Endothelial cell of umbilical vein (primary cell): Measurements from ENCODE around the gene FAM98A. TPM values are rescaled to one million over a fixed set of nuclear protein-coding genes. Genes with fewer than 3 reads are reported as not detected.

Source experiments
- BruUV-seq: library from RNA; stranded (reverse); fragments of 400-500 nt; replicated peaks from 2 replicates; lab custom pipeline; 2021; lab: Mats Ljungman, UMichigan
- CTCF ChIA-PET: fragments of 300-600, 350-600 bp; sonication (Branson Sonifier 250); formaldehyde crosslinking; loops from one replicate; lab custom pipeline; 2021; ENCODE audit warnings: antibody characterized with exemption, inconsistent platforms; lab: Charles Lee
- POLR2A ChIA-PET: fragments of 300-600, 350-600 bp; sonication (Branson Sonifier 250); formaldehyde crosslinking; loops from one replicate; lab custom pipeline; 2021; ENCODE audit warnings: antibody characterized with exemption, inconsistent platforms; lab: Charles Lee
- DNase-seq: peaks from one replicate; pipeline ENCODE4 v3.0.0-alpha.2; 2011; ENCODE audit warnings: low read depth, low spot score
- FAIRE-seq: peaks from 2 replicates; lab custom pipeline; 2011; peaks lifted over from hg19 to GRCh38; lab: Jason Lieb, UNC
- H2AFZ ChIP-seq: 2 replicates; pipeline ENCODE4 v1.6.0; 2012; ENCODE audit warnings: low read depth, low read length, control low read depth, inconsistent platforms
- H3K27ac ChIP-seq: 2 replicates; pipeline ENCODE4 v1.5.1; 2011; ENCODE audit warnings: low read depth, mild to moderate bottlenecking, control low read depth, low read length, moderate library complexity; ENCODE audit not compliant: insufficient read depth
- H3K27me3 ChIP-seq, 2 experiments: 2 replicates each; pipeline versions ENCODE4 v1.6.0 to v1.6.1; 2011; ENCODE audit warnings: low read length in 2 of 2, mixed read lengths in 1 of 2; ENCODE audit not compliant: control insufficient read depth in 2 of 2, insufficient read depth in 2 of 2
- H3K36me3 ChIP-seq, 2 experiments: 2 replicates in 1 of 2; 3 replicates in 1 of 2; pipeline ENCODE4 v1.5.1; 2011; ENCODE audit warnings: low read length in 2 of 2, mild to moderate bottlenecking in 1 of 2, moderate library complexity in 1 of 2; ENCODE audit not compliant: control insufficient read depth in 2 of 2, insufficient read depth in 2 of 2; ENCODE audit errors: extremely low read depth in 1 of 2
- H3K4me1 ChIP-seq: 3 replicates; pipeline ENCODE4 v1.5.1; 2011; ENCODE audit warnings: mild to moderate bottlenecking, low read length; ENCODE audit not compliant: control insufficient read depth, insufficient read depth; ENCODE audit errors: extremely low read depth
- H3K4me2 ChIP-seq: 2 replicates; pipeline ENCODE4 v1.6.1; 2011; ENCODE audit warnings: low read length, control low read depth, mixed read lengths; ENCODE audit not compliant: insufficient read depth
- H3K4me3 ChIP-seq, 3 experiments: fragments of 200-600 bp in 1 of 3; sonication (generic), shearing (Covaris generic) in 1 of 3; replicated peaks in 1 of 3; 2 replicates each; pipeline ENCODE4 v1.5.1; 2011 to 2016; ENCODE audit warnings: control low read depth in 3 of 3, low read length in 3 of 3, mild to moderate bottlenecking in 2 of 3, inconsistent platforms in 1 of 3, low read depth in 1 of 3, moderate library complexity in 1 of 3; ENCODE audit not compliant: insufficient read depth in 1 of 3
- H3K79me2 ChIP-seq: 2 replicates; pipeline ENCODE4 v1.6.0; 2012; ENCODE audit warnings: low read length, inconsistent platforms; ENCODE audit not compliant: control insufficient read depth, insufficient read depth
- H3K9ac ChIP-seq: replicated peaks from 2 replicates; pipeline ENCODE3; 2011; ENCODE audit warnings: low read length, control low read depth; ENCODE audit not compliant: insufficient read depth; ENCODE audit errors: extremely low read depth
- H3K9me1 ChIP-seq: replicated peaks from 3 replicates; pipeline ENCODE4 v1.6.0; 2011; ENCODE audit warnings: mild to moderate bottlenecking, low read length; ENCODE audit not compliant: control insufficient read depth, insufficient read depth; ENCODE audit errors: extremely low read depth
- H3K9me3 ChIP-seq: replicated peaks from 2 replicates; pipeline ENCODE4 v1.5.1; 2012; ENCODE audit warnings: low read length, inconsistent platforms; ENCODE audit not compliant: control insufficient read depth, insufficient read depth
- H4K20me1 ChIP-seq: replicated peaks from 2 replicates; pipeline ENCODE3; 2011; ENCODE audit warnings: mild to moderate bottlenecking, low read length; ENCODE audit not compliant: control insufficient read depth, insufficient read depth; ENCODE audit errors: extremely low read depth
- CTCF ChIP-seq, 2 donors: IDR thresholded peaks; 1 replicate in 1 of 2; 2 replicates in 1 of 2; pipeline ENCODE4 v1.5.1; 2011; ENCODE audit warnings: low read length in 2 of 2, mild to moderate bottlenecking in 2 of 2, moderate library complexity in 2 of 2, control low read depth in 1 of 2, inconsistent platforms in 1 of 2, low read depth in 1 of 2; ENCODE audit not compliant: insufficient read depth in 1 of 2; ENCODE audit errors: extremely low read depth in 1 of 2
- EZH2 ChIP-seq: IDR thresholded peaks from 2 replicates; pipeline ENCODE4 v1.6.1; 2012; ENCODE audit warnings: borderline replicate concordance, low read depth, mild to moderate bottlenecking, moderate library complexity, low read length, inconsistent platforms; ENCODE audit not compliant: severe bottlenecking
- FOS ChIP-seq: IDR thresholded peaks from 2 replicates; pipeline ENCODE4 v1.6.1; 2011; ENCODE audit warnings: mild to moderate bottlenecking, low read length, moderate library complexity, borderline replicate concordance; ENCODE audit not compliant: insufficient read depth
- GATA2 ChIP-seq: IDR thresholded peaks from 2 replicates; pipeline ENCODE4 v1.7.0; 2011; ENCODE audit warnings: low read depth, mild to moderate bottlenecking, moderate library complexity, mixed read lengths, low read length; ENCODE audit not compliant: insufficient read length, insufficient read depth
- JUN ChIP-seq: IDR thresholded peaks from 2 replicates; pipeline ENCODE4 v1.6.1; 2011; ENCODE audit warnings: borderline replicate concordance, low read depth; ENCODE audit not compliant: insufficient read length, insufficient read depth
- MAX ChIP-seq: IDR thresholded peaks from 2 replicates; pipeline ENCODE4 v1.6.1; 2011; ENCODE audit not compliant: insufficient read depth, insufficient read length
- MYC ChIP-seq: IDR thresholded peaks from one replicate; pipeline ENCODE4 v1.6.1; 2011; ENCODE audit warnings: mild to moderate bottlenecking, low read depth, low read length
- POLR2A ChIP-seq: IDR thresholded peaks from 2 replicates; pipeline ENCODE4 v1.6.1; 2012; ENCODE audit warnings: low read depth, mild to moderate bottlenecking, control low read depth, low read length
- POLR2AphosphoS5 ChIP-seq: IDR thresholded peaks from 2 replicates; pipeline ENCODE4 v1.6.1; 2012; ENCODE audit warnings: low read depth, mild to moderate bottlenecking, control low read depth, low read length, moderate library complexity; ENCODE audit not compliant: insufficient read depth
- dilution Hi-C: fragments of 300-500 bp; cut with MboI; formaldehyde crosslinking; loops from one replicate; pipeline ENCODE4 v1.15.0; 2019; ENCODE audit warnings: low sequenced_read_pairs; ENCODE audit not compliant: extremely low pct_ligation_motif_present
- intact Hi-C: fragments of 100-400 bp; cut with micrococcal nuclease; formaldehyde crosslinking; loops from one replicate; pipeline ENCODE4 v1.10.0; 2022
- polyA plus RNA-seq, 4 experiments: library from polyadenylated mRNA; depleted of rRNA in 3 of 4; stranded (reverse) in 3 of 4; unstranded in 1 of 4; fragments of >200 nt; gene quantifications; 2 replicates each; pipeline versions ENCODE4 v1.2.1 to v1.2.3, GENCODE V29; 2011 to 2012; ENCODE audit warnings: missing spikeins in 1 of 4
- total RNA-seq: library from RNA; stranded (reverse); gene quantifications from 2 replicates; pipeline ENCODE4 v1.2.3, GENCODE V29; 2021

The FAM98A gene
- total and polyA plus RNA-seq, 2 donors (not counting 3 experiments of a cell fraction or from before 2014, with no cell fraction given): 52.8 to 97.1 TPM

GRCh38 chr2:33606622-33607021 lies 7.5 kb upstream of the FAM98A start:
- Histone ChIP-seq H3K36me3 (no peaks in the 10 kb centered on the region), H3K4me1 (no peaks in the 10 kb centered on the region), H3K4me3 (no peak overlapping the region), H2AFZ (no peak overlapping the region), H3K9me3 (no peaks in the 10 kb centered on the region), H3K27me3 (peaks cover 0 to 4% of the 10 kb centered on the region in 2 experiments), H3K27ac (no peak overlapping the region), H3K9me1 (no peaks in the 10 kb centered on the region), H3K79me2 (no peaks in the 10 kb centered on the region), H3K4me2 (no peak overlapping the region), H3K9ac (no peak overlapping the region), H4K20me1 (no peaks in the 10 kb centered on the region)
- intact Hi-C loops: no loop called here
- DNase-seq (no peak), FAIRE-seq (no peak)
- BruUV-seq: no TSS peak
- TF ChIP-seq MYC: no peak
- no peak for TF ChIP-seq FOS
- no peak for TF ChIP-seq EZH2
- no peak for TF ChIP-seq CTCF (IDR thresholded peaks at IDR 0.05; ENCODE audit: extremely low read depth in 1 of 2, insufficient read depth in 1 of 2, low read depth in 1 of 2, low read length in 2 of 2)
- TF ChIP-seq GATA2: no peak
- TF ChIP-seq JUN: no peak
- no peak for TF ChIP-seq POLR2AphosphoS5
- no peak for TF ChIP-seq POLR2A
- no peak for TF ChIP-seq MAX
- dilution Hi-C loops: no loop called here
- CTCF ChIA-PET: no interaction called here
- POLR2A ChIA-PET: no interaction called here
